Right kidney (tissue), 1 donor: ENCODE results near the gene KRTAP20-1.

ENCODE experiments used
- DNase-seq: peaks from one replicate; pipeline ENCODE4 v3.0.0-alpha.2; 2016

KRTAP20-1 gene

DNA sequence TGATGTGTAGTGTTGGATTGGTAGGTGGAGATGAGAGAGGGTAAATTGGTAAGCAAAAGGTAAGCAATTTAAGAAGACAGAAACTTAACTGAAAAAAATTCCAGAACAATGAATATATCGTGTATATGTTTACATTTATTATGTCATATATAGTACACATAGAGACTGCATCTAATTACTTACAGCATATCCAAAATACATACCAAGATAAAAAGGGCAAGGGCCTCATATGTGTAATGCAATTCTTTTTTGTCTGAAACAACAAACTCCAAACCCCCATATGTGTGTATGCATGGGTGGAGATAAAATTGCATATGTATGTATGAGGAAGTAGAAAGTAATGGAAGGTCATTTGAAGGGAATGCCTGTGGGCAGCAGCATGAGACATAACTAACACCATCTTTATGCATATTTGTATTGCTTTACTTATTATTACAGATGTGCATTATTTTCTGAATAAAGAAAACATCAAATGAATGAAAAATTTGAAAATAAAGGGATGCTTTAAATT is 30.7 kb downstream of the KRTAP20-1 start:
- DNase-seq, result no peak

DNA sequence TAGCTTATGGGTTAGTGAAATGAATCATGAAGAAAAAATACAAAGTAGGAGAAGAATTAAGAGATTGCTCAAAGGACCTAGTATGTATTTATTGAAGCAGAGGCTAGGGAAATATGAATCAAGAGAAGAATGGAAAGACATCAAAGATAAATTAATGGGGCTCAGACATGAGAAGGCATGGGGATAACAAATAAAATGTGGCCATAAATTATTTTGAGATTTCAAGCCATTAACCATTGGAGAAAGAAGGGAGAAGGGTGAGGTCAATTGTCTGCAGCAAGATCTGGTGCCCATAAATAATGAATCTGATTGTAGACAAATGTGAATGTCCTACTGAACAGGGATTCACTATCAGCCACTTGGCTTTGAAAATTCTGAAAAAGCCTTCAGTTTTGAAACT is 36.7 kb downstream of the KRTAP20-1 start:
- no peak for DNase-seq
